Left lobe of liver (tissue), 2 donors: ENCODE measurements around the gene KIF26A. TPM values are rescaled to one million over a fixed set of nuclear protein-coding genes. Genes with fewer than 3 reads are reported as not detected.

ENCODE experiments used
- ATAC-seq: fragments of 200-7000 bp; cut with Tn5 transposase; one replicate; pipeline ENCODE4 v1.9.1; 2020; ENCODE audit warnings: mild to moderate bottlenecking, moderate library complexity
- DNase-seq: peaks from one replicate; pipeline ENCODE4 v3.0.0-alpha.2; 2020; ENCODE audit warnings: low spot score
- total RNA-seq: library from RNA; stranded (reverse); gene quantifications from one replicate; pipeline ENCODE4 v1.2.1, GENCODE V29; 2021
- donor health status: DM: no; HTN: no; CAD: no; lungs with moderate emphysema.
- donor health status: DM: no; HTN: yes; CAD: no.

The KIF26A gene
- total RNA-seq, 1 donor from 2014 or later: 1.3 TPM

DNA sequence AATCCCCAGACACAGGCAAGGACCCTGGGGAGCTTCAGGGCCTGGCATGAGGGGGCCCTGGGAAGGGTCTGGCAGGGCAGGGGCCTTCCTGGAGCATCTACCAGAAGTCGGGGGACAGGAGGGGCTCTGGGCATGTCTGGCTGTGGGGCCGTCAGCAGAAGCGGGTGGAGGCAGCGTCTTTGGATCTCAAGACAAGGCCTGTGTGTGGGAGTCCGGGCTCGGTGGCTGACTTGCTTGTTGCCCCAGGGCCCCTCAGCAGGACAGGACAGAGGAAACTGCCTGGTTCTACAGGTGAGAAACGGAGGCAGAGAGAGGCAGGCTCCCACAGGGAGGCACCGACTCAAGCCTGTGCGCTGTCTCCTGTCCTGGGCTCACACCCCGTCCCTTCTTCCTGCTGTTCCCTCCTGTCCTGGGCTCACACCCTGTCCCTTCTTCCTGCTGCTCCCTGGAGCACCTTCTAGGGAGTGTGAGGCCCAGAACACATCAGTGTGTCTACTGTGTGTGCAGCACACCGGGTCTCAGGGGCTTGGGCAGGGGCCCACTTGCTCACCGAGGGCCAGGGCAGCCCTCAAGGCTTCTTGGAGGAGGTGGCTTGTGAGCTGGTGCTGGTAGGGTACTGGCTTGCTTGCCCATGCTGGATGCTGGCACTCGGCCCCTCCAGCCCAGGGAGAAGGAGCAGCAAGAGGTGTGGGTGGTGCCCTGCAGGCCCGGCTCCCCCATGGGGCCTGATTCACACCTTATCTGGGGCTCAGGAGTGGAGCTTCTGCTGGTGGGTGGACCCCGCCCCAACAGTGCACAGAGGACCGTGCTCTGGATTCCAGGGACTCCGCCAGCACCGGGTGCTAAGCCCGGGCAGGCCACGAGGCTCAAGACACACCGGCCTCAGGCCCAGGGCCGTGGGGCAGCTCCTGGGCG is 38.0 kb upstream of the KIF26A start:
- peak; percentile 42 for DNase-seq
- ATAC-seq: no peak

DNA sequence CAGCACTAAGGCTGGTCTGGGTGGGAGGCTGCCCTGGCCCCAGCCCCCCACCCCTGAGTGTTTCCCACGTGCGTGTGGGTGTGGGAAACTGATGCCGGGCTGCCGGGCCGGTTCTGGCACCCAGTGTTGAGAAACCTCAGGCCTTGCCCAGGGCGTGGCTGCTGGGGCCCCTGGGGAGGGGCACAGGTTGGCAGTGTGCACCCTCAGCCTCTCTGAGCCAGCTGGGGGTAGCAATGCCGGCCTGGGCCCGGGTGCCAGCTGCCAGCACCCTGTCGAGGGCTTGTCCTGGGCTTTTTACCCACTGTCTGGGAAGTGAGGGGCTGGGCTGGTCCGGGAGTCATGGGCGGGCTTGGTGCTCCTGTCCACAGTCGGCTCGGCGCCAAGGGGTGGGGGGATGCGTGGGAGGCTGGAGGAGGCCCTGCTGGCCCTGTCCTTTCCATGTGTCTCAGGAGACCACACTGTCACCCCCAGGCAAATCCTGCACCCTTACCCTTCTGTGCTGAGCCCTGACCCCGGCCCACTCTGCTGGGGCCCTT is 37.2 kb upstream of the KIF26A start:
- no peak for ATAC-seq
- DNase-seq: peak; percentile 45

DNA sequence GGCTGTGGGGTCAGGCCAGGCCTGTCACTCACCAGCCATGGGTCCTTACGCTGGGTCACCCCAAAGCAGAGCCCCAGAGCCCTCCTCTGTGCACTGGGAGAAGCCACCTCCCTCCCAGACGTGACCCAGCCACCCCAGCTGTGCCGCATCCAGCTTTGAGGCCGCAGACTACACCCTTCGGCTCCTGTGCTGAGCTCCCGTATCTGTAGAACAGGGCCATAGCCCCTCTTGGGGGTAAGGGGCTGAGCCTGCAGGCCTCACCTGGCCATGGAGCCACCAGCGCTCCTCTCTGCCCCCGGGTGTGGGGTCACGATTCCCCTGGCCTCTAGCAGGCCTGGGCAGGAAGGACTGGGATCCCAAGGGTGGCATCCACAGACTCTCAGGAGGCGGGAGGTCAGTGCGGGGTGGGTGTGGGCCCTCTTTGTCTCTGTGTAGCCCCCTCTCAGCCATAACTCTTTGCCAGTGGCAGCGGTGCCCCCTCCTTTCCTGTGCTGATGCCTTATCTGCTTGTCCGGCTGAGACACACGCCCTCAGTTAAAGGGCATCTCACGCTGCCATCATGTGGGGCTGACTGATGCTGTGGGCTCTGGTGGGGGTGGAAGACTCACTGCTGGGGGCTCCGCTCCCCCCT is 36.6 kb upstream of the KIF26A start:
- ATAC-seq: no peak
- no peak for DNase-seq

DNA sequence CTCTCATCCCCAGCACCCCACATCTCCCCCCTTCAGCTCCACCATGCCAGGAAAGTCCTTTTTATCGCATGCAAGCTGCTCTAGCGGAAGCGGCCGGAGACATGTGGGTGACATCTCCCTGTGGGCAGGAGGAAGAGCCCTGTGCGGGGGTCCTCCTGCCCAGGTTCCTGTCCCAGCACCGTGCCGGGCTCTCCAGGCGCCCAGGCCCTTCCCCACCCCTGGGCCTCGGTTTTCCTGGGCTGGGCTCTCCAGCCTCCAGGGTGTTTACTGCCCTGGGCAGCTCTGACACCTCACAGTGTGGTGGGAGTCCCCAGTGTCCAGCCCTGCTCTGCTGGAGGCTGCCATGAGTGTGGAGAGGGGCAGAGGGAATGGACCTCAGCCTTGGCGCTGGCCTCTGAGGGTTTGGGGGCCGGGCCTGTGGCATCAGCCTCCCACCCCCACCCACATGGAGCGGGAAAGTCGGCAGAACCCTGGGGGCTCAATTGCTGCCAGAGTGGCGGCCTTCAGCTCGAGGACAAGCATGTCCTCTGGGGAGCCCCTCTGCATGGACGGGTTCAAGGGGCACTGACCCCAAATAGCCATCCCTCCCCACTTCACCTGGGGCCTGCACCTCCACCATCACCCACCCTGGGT is 36.0 kb upstream of the KIF26A start:
- peak; percentile 43 for DNase-seq
- ATAC-seq: no peak

DNA sequence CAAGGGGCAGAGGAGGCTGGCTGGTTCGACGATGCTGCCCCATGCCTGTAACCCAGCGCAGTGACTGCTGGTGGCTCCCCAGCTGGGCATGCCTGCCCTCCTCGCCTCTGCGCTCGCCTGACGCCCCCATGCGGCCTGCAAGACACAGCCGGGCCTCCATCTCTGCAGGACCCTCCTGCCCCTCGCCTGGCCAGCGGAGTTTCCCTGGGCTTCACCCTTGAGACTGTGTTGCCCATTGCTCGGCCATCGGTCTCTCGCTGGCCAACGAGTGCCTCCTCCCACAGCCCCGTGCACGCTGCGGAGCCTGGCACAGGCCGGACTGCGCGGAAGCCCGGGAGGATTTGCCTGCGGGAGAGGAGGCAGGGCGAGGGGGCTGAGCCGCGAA is 35.3 kb upstream of the KIF26A start:
- peak; percentile 44 for DNase-seq

DNA sequence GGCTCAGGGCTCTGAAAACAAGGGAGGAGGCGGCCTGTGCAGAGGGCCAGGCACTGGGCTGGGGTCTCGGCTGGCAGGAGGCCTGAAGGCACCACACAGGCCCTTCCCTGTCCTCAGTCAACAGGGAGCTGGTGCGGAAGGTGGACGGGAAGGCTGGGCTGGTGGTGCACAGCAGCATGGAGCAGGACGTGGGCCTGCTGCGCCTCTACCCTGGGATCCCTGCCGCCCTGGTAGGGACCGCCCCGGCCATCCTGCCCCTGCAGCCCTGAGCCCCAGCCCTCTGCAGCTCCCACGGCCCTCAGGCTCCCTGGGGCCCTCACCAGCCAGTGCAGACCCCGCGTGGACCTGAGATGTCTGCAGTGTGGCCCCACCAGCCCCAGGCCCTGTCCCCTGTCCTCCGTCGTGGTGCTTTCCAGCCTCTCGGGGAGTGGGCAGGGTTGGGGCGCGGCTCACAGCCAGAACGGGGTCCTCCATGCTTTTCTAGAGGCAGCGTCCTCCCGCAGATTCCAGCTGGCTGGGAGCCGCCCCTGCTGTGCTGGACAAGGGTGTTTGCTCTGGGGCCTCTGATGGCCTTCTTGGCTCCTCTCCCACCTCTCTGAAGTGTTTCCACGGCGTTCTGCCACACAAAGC is 34.8 kb upstream of the KIF26A start:
- peak; percentile 4 for ATAC-seq
- peak; percentile 36 for DNase-seq

More for the DNA sequence above, 35.3 kb upstream of the KIF26A start:
- peak; percentile 2 for ATAC-seq

DNA sequence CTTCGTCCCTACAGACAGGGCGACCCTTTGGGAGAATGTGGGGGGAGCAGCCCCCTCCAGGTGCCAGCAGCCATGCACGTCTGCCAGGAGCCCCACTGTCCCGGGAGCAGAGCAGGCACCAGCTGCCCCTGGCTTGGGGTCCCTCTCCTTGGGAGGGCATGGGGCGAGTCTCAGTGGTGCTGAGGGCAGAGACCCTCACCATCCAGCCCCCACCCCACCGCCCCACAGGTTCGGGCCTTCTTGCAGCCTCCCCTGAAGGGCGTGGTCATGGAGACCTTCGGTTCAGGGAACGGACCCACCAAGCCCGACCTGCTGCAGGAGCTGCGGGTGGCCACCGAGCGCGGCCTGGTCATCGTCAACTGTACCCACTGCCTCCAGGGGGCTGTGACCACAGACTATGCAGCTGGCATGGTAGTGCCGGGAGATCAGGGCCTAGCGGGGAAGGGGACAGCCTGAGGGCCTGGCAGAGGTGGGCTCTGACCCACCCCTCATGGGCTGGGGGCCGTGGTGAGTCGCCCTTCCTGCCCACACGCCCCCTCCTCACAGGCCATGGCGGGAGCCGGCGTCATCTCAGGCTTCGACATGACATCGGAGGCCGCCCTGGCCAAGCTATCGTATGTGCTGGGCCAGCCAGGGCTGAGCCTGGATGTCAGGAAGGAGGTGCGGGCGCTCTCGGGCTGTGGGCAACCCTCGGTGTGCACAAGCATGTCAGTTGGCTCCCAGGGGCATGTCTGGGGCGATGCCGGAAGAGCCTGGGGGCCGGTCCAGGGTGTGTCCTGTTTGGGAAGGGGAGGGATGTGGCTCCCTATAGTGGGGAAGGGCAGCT is 34.1 kb upstream of the KIF26A start:
- DNase-seq (peak; percentile 46), ATAC-seq (peak; percentile 13)

DNA sequence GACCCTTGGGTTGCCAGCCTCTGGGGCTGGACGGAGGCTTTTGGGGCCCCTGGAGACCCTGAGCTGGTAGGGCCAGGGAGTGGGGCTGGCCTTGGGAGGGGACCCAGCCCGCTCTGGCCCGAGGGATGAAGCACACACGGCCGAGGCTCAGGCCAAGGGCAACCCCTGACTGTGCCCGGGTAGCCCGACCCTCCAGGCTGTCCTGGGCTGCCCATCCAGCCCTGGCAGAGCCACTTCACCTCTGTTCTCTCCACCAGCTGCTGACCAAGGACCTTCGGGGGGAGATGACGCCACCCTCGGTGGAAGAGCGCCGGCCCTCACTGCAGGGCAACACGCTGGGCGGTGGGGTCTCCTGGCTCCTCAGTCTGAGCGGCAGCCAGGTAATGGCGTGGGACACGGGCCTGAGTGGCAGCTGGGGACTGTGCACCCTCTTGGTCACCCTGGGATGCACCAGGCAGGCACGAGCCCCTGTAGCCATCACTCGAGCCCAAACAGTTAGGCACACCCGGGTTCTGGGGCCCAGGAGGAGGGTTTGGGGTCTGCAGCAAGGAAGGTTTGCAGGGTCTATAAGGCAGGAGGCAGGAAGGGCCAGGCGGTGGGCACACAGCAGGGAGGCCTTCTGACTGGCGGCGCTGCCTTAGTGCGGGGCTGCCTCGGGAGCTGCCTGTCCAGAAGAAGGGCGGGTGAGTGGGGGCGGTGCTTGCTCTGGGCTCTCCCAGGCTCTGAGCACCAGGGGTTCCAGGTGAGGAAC is 33.1 kb upstream of the KIF26A start:
- DNase-seq: peak; percentile 44

DNA sequence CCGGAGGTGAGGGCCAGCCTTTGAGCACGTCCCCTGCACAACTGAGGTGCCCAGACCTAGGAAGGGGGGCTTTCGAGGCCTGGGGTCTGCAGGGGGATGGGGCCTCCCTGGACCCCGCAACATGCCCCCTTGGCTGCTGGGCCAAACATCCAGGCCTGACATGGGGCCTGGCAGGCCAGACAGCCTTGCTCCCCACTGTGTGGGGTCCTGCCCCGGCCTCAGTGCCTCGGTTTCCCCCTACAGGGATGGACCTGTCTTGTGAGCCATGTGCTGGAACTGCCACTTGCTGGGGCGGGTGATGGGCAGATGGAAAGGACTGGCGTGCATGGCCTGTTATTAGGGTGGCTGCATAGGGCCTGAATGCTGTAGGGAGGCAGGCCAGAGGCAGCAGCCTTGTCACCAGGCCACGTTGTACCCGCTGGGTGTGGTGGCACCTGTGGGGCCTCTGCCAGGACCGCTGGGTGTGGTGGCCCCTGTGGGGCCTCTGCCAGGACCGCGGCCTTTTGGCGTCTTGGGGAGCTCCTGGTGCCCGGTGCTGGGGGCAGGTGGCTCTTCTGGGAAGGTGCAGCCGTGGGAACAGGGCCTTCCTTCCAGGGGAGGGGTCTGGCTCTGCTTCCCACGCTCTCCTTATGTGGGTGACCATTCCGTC is 32.4 kb upstream of the KIF26A start:
- ATAC-seq: peak; percentile 1
- peak; percentile 49 for DNase-seq

More for the DNA sequence above, 33.1 kb upstream of the KIF26A start:
- ATAC-seq: peak; percentile 5

DNA sequence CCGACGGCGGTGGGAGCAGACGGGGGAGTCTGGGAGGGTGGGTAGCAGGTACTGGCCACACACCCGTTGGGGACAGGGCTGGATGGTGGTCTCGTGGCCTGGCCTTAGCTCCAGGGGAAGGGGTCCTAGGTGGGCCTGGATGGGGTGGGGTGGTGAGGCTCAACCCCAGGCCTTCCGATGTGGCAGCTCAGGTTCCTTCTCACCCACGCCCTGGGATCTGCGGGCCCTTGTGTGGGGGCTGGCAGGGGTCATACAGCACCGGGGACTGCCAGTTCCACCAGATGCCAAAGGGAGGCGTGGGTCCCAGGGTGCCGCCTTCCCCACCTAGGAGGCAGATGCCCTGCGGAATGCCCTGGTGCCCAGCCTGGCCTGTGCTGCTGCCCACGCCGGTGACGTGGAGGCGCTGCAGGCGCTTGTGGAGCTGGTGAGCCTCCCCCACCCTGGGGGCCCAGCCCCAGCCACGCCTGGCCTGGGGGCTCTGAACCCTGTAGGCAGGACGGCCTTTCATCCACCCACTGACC is 31.9 kb upstream of the KIF26A start:
- peak; percentile 42 for DNase-seq

DNA sequence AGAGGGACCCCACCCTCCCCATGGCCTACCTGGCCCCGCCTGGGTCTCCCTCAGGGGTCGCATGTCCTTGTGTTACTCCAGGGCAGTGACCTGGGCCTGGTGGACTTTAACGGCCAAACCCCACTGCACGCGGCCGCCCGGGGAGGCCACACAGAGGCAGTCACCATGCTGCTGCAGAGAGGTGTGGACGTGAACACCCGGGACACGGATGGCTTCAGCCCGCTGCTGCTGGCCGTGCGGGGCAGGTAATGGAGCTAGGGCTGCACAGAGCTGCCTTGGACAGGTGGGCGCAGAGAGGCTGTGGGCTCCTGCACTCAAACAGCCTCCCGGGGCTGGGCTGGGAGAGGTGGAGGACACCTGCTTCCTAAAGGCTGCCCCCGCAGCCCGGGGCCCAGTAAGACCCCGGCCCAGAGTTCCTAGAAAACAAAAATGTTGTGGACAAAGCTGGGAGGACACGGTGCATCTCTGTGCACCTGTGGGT is 31.2 kb upstream of the KIF26A start:
- no peak for ATAC-seq
- peak; percentile 44 for DNase-seq

More for the DNA sequence above, 31.9 kb upstream of the KIF26A start:
- no peak for ATAC-seq

DNA sequence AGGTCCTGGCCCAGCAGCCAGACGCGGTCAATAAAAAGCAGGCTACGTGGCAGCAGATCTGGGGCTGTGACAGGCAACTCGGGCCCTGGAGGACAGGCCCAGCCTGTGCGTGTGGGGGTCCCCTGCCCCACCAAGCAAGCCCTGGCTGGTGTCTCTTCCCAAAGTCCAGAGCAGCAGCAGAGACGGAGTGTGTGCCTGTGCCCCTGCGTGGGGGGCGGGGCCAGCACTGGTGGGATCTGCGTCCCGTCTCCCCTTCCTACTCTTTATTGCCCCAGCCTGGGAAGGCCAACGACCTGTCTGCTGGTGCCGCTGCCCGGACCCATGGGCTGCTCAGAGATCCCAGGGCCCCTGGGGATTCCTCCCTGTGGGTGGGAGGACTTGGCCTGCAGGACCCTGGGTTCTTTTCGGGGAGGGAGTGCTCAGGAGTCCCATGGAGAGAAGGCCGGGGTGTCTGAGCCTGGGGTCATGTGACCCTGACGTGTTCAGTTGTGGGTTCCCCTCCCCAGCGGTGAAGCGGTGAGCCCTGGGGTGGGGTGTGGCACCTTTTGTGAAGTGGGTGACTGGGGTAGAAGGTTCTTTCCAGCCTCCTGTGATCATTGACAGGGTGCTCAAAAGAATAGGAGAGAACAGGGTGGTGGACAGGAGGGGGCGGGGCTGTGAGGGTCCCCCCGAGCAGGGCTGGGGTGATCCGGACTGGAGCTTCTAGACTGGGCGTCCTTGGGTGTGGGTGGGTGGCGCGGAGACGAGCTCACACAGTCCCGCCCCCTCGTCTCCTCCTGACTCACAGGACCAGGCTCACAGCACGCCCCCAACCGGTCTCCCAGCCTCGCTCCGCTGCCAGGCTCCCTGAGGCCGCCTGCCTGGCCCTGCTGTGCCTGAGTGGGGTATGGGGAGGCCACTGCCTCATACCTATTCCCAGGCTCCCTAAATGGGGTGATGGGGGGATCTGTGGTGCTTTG is 30.5 kb upstream of the KIF26A start:
- DNase-seq (peak; percentile 44), ATAC-seq (no peak)

DNA sequence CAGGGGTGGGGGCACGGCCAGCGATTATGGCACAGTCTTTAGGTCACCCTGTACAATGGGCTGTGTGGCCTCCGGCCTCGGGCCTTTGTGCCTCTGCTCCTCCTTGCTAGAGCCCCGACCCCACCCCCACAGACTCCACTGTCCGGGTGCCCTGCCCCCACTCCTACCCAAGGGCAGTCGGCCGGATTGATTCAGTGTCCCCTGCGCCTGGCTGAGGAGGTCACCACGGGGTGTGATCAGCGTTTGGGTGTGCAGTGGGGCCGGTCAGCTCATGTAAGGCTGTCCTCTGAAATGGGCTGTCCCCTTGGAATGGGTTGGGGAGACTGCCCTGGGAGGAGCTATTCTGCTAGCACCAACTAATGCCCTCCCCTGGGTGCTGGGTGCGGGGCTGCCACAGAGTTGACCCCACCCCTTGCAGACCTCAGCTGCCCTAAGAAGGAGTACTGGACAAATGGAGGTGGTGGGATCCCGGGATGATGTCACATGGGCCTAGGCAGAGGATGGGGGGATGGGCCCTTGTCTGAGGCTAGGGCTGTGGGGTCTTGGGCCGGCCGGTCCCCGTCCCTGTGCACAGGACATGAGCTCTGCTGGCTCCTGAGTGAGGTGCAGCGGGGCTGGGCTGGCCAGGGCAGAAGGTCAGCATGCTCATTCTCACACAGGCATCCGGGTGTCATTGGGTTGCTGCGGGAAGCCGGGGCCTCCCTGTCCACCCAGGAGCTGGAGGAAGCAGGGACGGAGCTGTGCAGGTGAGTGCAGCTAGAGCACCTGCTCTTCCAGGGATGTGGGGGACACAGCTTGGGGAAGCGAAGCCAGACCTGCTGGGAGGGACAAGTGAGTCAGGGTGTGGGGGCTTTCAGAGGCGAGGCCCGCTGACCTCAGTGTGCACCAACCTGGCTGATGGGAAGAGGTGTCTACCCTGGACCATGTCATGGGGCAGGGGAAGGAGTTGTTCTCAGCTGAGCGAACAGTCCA is 29.5 kb upstream of the KIF26A start:
- peak; percentile 46 for DNase-seq
- no peak for ATAC-seq

DNA sequence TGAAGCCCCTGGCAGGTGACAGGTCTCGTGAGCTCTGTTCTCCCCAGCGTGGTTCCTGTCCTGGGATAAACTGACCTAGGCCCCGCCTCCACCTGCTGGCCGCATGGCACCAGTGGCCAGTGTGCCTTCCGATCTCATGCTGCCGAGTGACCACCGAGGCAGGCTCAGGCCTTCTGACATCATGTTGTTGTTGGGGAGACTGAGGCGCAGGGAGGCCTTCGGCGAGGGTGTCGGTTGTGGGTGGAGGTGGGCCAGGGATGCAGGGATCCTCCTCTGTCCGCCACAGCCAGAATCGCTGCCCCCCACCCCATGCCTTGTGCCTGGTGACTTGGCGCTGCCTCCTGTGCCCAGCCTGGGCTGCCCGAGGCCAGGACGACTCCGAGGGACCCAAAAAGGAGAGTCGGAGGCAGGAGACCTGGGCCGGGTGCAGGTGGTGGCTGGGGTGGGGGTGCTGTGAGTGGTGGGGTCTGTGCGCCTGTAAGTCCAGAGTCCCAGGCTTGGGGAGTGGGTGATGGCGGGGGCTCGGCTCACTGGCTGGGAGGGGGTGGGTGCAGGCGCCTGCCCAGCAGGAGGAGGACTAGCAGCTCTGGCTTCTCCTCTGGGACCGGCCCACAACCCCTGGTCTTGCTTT is 28.5 kb upstream of the KIF26A start:
- ATAC-seq (no peak), DNase-seq (peak; percentile 43)

DNA sequence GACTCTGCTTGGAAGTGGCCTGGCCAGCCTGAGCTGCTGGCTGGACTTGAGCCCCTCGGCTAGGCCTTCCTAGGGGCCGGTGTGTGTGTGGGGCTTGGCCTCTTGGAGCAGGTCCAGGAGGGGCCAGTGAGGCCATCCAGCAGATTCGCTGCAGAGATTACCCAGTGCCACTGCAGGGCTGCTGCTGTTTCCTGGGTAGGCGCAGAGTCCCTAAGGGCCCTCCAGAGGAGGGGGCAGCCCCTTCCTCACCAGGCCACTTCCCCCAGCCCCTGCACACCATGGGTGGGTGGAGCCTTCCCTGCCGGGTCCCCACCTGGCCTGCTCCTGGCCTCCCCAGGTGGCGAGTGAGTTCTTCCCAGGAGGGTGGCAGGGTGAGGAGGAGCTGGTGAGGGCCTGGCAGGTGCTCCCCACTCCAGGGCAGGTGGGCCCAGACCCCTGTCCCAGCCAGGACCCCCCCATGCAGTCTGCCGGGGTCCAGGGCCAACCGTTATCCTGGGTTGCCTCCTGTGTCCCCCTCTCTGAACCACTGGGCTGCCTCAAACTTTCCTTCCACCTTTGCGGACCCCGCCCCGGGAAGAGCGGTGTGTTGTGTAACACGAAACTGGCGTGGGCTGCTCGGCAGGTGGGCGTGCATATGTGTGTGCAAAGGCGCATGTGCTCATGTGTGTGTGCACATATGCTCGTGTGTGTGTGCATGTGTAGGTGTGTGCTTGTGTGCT is 27.7 kb upstream of the KIF26A start:
- DNase-seq: peak; percentile 45
- ATAC-seq: no peak
